Mucosa of stomach (tissue), 1 donor: ENCODE data around the gene CPNE1.

Experiments used
- H3K27me3 ChIP-seq: one replicate; pipeline ENCODE4 v1.7.0; 2013; ENCODE audit warnings: mild to moderate bottlenecking, low read length; ENCODE audit not compliant: control insufficient read depth, insufficient read depth
- H3K36me3 ChIP-seq: one replicate; pipeline ENCODE4 v1.7.0; 2013; ENCODE audit warnings: low read length; ENCODE audit not compliant: control insufficient read depth, insufficient read depth
- H3K4me1 ChIP-seq: one replicate; pipeline ENCODE4 v1.7.0; 2013; ENCODE audit warnings: mild to moderate bottlenecking, low read length; ENCODE audit not compliant: control insufficient read depth, insufficient read depth
- H3K4me3 ChIP-seq: one replicate; pipeline ENCODE4 v1.7.0; 2013; ENCODE audit warnings: low read length
- H3K9ac ChIP-seq: one replicate; pipeline ENCODE4 v1.7.0; 2013; ENCODE audit warnings: mild to moderate bottlenecking, low read length, moderate library complexity
- H3K9me3 ChIP-seq: one replicate; pipeline ENCODE4 v1.7.0; 2013; ENCODE audit warnings: mild to moderate bottlenecking, low read length, moderate library complexity; ENCODE audit not compliant: control insufficient read depth
- donor health status: Pancreatic carcinoma.

The CPNE1 gene

DNA sequence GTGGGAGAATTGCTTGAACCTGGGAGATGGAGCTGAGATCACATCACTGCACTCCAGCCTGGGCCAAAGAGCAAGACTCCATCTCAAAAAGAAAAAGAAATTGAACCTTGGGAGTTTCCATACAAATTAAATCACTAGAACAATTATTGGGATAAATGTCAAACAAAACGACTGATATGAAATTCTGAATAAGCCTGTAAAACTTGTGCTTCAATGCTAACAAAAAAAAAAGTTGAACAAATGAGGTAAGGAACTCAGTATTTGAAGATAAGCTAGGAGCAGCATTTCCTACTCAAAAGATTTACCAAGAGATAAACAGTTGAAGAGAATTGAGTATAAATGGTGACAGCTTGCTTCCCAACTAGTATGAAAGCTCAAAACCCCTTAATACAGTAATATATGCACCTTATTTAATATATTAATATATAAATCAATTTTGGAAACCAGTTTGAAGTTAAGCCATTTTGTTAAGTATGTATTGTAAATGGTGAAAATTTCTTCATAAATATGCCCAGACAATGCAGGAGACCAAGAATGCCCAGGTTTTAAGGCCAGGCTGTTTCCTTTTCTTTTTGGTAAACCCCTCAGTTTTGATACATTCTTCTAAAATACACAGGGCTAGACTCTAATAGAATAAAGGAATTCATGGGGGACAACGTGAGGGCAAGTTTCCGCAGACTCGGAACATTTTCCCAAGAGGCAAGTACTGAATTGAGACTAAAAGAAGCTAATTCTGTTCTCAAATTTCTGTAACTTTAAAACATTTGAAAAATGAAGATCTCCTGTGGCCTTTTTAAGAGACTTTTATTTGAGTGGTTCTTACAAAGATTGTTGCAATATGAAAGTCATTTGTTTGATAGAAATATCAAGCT is 38.4 kb upstream of the CPNE1 start:
- Histone ChIP-seq H3K9me3 (no peaks in the 10 kb centered on the region), H3K9ac (no peak overlapping the region), H3K4me1 (peaks cover 4% of the 10 kb centered on the region), H3K4me3 (no peak overlapping the region), H3K36me3 (peaks cover 4% of the 10 kb centered on the region), H3K27me3 (no peaks in the 10 kb centered on the region)

DNA sequence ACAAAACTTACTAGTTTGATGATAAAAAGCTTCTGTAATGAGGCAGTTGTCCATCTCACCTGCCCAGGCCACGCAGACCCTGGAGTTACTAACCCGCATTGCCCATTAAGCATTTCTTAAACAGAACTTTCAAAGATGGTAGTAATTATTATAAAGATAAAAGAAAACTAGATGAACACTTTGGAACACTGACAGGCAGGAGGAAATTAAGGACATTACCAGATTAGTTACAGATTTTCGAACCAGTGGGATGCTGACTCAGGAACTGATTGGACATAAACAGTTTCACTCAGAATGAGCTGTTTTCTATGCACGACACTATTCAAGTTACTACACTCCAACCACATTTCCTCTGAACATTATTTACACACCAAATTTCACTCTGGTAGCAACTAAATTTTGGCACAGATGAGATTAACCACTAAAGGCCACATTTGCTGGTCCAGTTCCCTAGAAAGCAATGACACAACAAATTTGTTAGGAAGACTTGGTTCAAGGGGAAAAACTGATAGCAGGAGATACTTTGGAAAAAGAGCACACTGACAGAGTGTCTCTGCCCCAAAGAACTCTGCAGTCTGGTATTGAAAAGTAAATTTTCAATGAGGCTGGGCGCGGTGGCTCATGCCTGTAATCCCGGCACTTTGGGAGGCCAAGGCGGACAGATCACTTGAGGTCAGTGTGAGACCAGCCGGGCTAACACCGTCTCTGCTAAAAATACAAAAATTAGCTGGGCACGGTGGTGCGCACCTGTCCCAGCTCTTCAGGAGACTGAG is 37.5 kb upstream of the CPNE1 start:
- Histone ChIP-seq H3K27me3 (no peaks in the 10 kb centered on the region), H3K4me3 (no peak overlapping the region), H3K9ac (no peak overlapping the region), H3K4me1 (peaks cover 8% of the 10 kb centered on the region), H3K9me3 (no peaks in the 10 kb centered on the region), H3K36me3 (peaks cover 4% of the 10 kb centered on the region)

DNA sequence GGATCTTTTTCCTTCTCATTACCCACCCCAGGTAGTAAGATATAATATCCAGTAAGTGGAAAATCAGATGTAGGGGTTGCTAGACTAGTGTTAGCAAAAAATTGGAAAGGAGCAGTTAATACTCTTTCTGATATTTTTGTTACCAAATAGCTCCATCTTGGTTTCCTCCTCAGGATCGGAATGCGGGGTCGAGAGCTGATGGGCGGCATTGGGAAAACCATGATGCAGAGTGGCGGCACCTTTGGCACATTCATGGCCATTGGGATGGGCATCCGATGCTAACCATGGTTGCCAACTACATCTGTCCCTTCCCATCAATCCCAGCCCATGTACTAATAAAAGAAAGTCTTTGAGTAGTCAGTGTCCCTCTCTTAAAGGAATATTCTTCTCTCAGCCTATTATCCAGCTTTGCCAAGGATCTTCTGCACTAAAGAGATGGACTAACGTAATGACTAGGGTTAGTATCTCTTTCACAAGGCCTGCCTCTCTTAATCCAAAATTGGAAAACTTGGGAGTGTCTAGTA is 36.0 kb upstream of the CPNE1 start:
- H3K9me3 ChIP-seq = no peaks in the 10 kb centered on the region
- no peak overlapping the region for H3K9ac ChIP-seq
- H3K27me3 ChIP-seq = no peaks in the 10 kb centered on the region
- no peak overlapping the region for H3K4me3 ChIP-seq
- peaks cover 4% of the 10 kb centered on the region for H3K36me3 ChIP-seq
- peaks cover 8% of the 10 kb centered on the region for H3K4me1 ChIP-seq

DNA sequence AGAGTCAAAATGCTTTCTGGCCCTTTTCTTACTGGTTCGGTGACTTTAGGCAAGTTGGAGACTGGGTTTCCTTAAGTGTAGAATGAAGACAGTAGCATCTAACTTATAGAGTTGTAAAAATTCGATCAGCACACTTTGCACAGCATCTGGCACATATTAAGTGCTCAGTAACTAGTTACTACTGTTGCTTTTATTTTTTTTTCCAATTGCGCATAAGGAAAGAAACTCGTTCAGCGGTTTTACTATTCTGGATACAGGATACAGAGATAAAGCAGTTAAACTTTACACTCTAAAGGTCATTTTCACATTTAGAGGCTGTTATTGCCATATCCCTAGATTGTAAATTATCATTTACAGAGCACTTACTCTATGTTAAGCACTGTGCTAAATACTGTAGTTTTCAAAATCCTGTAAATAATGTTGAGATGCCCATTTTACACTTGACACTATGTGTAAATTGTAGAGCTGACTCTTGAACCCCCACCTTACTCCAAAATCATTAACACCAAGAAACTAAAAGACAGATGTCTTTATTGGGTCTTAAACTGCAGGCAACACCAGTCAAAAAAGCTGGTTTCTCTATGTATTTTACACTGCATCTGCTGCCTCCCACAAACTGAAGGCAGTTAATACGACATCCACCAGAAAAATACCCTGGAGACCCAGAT is 35.4 kb upstream of the CPNE1 start:
- H3K36me3 ChIP-seq = peaks cover 4% of the 10 kb centered on the region

DNA sequence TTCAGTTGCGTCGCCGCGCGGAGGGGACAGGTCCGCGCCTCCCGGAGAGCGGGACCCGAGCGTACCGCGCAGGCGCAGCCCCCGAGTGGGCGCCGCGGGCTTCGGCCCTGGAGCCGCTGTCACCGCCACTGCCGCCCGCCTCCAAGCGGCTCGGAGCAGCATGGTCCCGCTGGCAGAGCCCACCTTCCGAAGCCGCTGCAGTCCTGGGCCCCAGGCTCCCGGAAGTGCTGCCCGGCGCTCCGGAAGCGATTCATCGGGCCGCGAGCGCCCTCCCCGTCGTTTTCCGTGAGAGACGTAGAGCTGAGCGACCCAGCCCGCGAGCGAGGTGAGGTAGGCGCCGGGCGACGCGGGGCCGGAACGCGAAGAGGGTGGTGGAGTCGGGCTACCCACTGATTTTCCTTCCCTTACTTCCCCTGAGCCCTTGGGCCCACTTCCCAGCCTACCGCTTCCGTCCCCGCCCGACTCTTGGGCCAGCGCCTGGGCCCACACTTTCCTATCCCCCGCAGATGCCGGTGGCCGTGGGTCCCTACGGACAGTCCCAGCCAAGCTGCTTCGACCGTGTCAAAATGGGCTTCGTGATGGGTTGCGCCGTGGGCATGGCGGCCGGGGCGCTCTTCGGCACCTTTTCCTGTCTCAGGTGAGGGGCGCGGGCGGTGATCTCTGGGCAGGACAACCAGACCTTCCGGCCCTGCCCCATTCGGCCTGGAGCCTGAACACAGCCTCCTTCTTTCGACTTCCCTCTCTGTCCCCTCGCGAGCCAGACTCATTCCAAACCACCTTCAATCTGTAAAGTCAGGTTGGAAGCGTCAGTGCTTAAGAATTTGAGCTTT is 34.6 kb upstream of the CPNE1 start, which contains the start of the genes NFS1 and ROMO1:
NFS1 (minus strand) TSS at position 226 of the 830 bp plus-strand sequence; CDS start at position 162, 64 bp downstream.
ROMO1 (plus strand) TSS at position 279 of the 830 bp plus-strand sequence; CDS start at position 507, 228 bp downstream.
- H3K27me3 ChIP-seq = no peaks in the 10 kb centered on the region
- H3K36me3 ChIP-seq = no peaks in the 10 kb centered on the region
- H3K9me3 ChIP-seq = no peaks in the 10 kb centered on the region
- H3K9ac ChIP-seq = peak within 1 kb of the TSS; percentile 89
- H3K4me3 ChIP-seq = peak within 1 kb of the TSS; percentile 90
- H3K4me1 ChIP-seq = peaks cover 8% of the 10 kb centered on the region

More for the DNA sequence above, 35.4 kb upstream of the CPNE1 start:
- Histone ChIP-seq H3K9me3 (no peaks in the 10 kb centered on the region), H3K27me3 (no peaks in the 10 kb centered on the region), H3K4me3 (peak overlapping the region; percentile 90), H3K4me1 (peaks cover 8% of the 10 kb centered on the region), H3K9ac (peak overlapping the region; percentile 89)

DNA sequence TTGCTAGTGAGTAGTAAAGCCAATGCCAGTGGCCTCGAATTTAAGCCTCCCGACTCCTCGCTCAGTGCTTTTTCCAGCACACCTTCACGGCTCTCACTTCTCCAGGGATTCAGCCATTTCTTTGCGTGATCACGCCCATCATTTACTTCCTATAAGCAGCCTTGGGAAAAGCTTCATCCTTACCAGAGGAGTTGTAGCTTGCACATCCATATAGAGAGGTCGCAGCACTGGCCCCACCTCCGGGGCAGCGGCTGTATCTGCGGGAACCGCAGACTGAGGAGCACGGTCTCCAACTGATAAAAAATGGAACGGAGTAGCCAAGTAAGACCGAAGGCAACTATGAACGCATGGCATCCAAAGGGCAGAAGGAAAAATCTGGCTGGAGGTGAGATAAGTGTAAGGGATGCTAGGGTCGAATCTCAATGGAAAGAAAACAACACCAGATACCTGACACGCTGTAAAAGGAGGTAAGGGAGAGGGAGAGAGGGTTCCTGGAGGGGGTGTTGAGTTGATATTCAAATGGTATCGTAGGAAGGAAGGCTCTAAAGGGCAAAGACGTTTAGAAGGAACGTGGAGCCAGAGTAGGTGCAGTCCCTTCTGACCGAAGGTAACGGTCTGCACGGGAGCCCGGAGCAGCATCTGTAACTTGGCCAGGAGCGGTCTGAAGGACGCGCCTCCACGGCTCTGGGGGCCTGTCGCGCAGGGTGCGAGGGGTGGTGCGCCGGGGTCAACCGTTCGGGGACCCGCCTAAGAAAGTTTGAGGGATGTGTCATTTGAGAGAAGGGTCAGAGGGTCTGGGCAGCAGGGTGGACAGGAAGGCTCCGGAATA is 33.8 kb upstream of the CPNE1 start:
- H3K36me3 ChIP-seq = no peaks in the 10 kb centered on the region
- H3K27me3 ChIP-seq = no peaks in the 10 kb centered on the region
- no peaks in the 10 kb centered on the region for H3K9me3 ChIP-seq
- H3K4me1 ChIP-seq = peaks cover 8% of the 10 kb centered on the region
- peak overlapping the region; percentile 89 for H3K9ac ChIP-seq
- peak overlapping the region; percentile 90 for H3K4me3 ChIP-seq

DNA sequence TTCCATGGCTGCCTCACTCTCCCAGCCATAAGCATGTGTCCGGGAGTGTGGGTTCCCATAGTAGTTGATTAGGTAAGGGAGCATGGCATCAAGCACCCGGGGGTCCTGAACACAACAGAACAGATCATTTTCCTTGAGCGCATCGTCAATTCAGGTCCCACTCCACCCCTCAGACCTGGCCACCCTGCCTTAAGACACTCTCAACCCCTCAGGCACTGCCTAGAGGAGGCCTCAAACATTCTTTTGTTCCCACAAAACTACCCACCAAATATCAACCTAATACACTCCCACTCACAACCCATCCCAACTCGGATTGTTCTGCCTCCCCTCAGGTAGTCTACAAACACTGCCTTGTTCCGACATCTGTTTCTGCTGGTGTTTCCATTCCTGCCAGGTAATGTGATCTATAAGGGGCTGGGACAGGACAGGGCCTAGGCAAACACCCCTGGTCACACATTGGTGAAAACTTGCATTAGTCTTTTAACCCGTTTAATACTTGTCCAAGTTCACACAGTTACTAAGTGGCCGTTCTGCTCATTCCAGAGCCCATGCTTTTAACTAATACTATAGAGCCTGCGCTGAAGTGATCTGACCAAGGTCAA is 33.1 kb upstream of the CPNE1 start:
- no peaks in the 10 kb centered on the region for H3K9me3 ChIP-seq
- no peaks in the 10 kb centered on the region for H3K36me3 ChIP-seq
- peak overlapping the region; percentile 89 for H3K9ac ChIP-seq
- no peak overlapping the region for H3K4me3 ChIP-seq
- peaks cover 8% of the 10 kb centered on the region for H3K4me1 ChIP-seq
- no peaks in the 10 kb centered on the region for H3K27me3 ChIP-seq

- Histone ChIP-seq H3K4me1 (peaks cover 8% of the 10 kb centered on the region), H3K27me3 (no peaks in the 10 kb centered on the region), H3K9me3 (no peaks in the 10 kb centered on the region), H3K4me3 (no peak overlapping the region), H3K9ac (no peak overlapping the region), H3K36me3 (no peaks in the 10 kb centered on the region)
Observed at GRCh38 chr20:35695978-35696377, 31.3 kb upstream of the CPNE1 start.

GRCh38 chr20:35695245-35695749 is 30.6 kb upstream of the CPNE1 start:
- Histone ChIP-seq H3K9me3 (no peaks in the 10 kb centered on the region), H3K36me3 (no peaks in the 10 kb centered on the region), H3K4me3 (no peak overlapping the region), H3K27me3 (no peaks in the 10 kb centered on the region), H3K9ac (no peak overlapping the region), H3K4me1 (peaks cover 8% of the 10 kb centered on the region)

- no peaks in the 10 kb centered on the region for H3K27me3 ChIP-seq
- no peak overlapping the region for H3K9ac ChIP-seq
- no peak overlapping the region for H3K4me3 ChIP-seq
- no peaks in the 10 kb centered on the region for H3K36me3 ChIP-seq
- H3K4me1 ChIP-seq = no peaks in the 10 kb centered on the region
- H3K9me3 ChIP-seq = no peaks in the 10 kb centered on the region
Observed at GRCh38 chr20:35690265-35690664, 25.6 kb upstream of the CPNE1 start.
